ENCODE data around the gene C1orf226.
"Not testable (repeated sequence)": the region's sequence is repeated elsewhere in the genome, so short reads cannot be mapped to it uniquely, and the experiment has no call there.

C1orf226 gene
- total RNA-seq: 0 reads per million in 4 experiments

GRCh38 chr1:162381383-162381782, at the start of gene C1orf226:
Gene C1orf226, plus strand, starts transcription at chr1:162381728. Its CDS starts 174 bp downstream, at chr1:162381902.
- DNase-seq: no peak

- DNase-seq: no peak
Measured at GRCh38 chr1:162333991-162334390, 47.5 kb upstream of the C1orf226 start.

- no peak for DNase-seq
Measured at GRCh38 chr1:162335126-162335525, 46.4 kb upstream of the C1orf226 start.

GRCh38 chr1:162336621-162337285, 44.8 kb upstream of the C1orf226 start:
- no peak for DNase-seq

- no peak for DNase-seq
Measured at GRCh38 chr1:162342452-162342983, 39.0 kb upstream of the C1orf226 start.

- no peak for DNase-seq
Measured at GRCh38 chr1:162343470-162343869, 38.1 kb upstream of the C1orf226 start.

GRCh38 chr1:162347281-162347680, 34.2 kb upstream of the C1orf226 start:
- no peak for DNase-seq

GRCh38 chr1:162349635-162350330, 31.7 kb upstream of the C1orf226 start:
- DNase-seq: no peak

- no peak for DNase-seq
Measured at GRCh38 chr1:162351246-162351842, 30.2 kb upstream of the C1orf226 start.

GRCh38 chr1:162351874-162352273, 29.7 kb upstream of the C1orf226 start:
- not testable (repeated sequence) for DNase-seq

GRCh38 chr1:162353078-162353477, 28.4 kb upstream of the C1orf226 start:
- no peak for DNase-seq

- no peak for DNase-seq
Measured at GRCh38 chr1:162353702-162354101, 27.8 kb upstream of the C1orf226 start.

- DNase-seq: no peak
Measured at GRCh38 chr1:162357681-162358266, 23.8 kb upstream of the C1orf226 start.

GRCh38 chr1:162358928-162359327, 22.6 kb upstream of the C1orf226 start:
- DNase-seq: no peak

GRCh38 chr1:162359523-162360236, 21.8 kb upstream of the C1orf226 start:
- DNase-seq: no peak

GRCh38 chr1:162360237-162360873, 21.2 kb upstream of the C1orf226 start:
- DNase-seq: no peak

- no peak for DNase-seq
Measured at GRCh38 chr1:162360874-162361260, 20.7 kb upstream of the C1orf226 start.

GRCh38 chr1:162361349-162361748, 20.2 kb upstream of the C1orf226 start:
- no peak for DNase-seq

GRCh38 chr1:162363823-162364222, 17.7 kb upstream of the C1orf226 start:
- no peak for DNase-seq

- DNase-seq: no peak
Measured at GRCh38 chr1:162364498-162364897, 17.0 kb upstream of the C1orf226 start.

GRCh38 chr1:162365284-162366020, 16.1 kb upstream of the C1orf226 start:
- no peak for DNase-seq

Measured in effector CD8-positive, alpha-beta T cell (primary cell).